Nephron progenitor cell (in vitro differentiated cells): ENCODE results near the gene KDM1A.
"Not testable (repeated sequence)": the region's sequence is repeated elsewhere in the genome, so short reads cannot be mapped to it uniquely, and the experiment has no call there.

ENCODE experiments used
- DNase-seq: peaks from one replicate; pipeline ENCODE4 v3.0.0; 2021
- H3K27ac Mint-ChIP-seq: 2 replicates; pipeline ENCODE4 v1.8.0; 2021; ENCODE audit warnings: mild to moderate bottlenecking, moderate library complexity, mixed read lengths
- H3K27me3 Mint-ChIP-seq: 2 replicates; pipeline ENCODE4 v1.8.0; 2021; ENCODE audit warnings: mild to moderate bottlenecking, low read depth, mixed read lengths; ENCODE audit not compliant: poor library complexity
- H3K36me3 Mint-ChIP-seq: 2 replicates; pipeline ENCODE4 v1.8.0; 2021; ENCODE audit warnings: low read depth, mixed read lengths
- H3K4me1 Mint-ChIP-seq: 2 replicates; pipeline ENCODE4 v1.8.0; 2021; ENCODE audit warnings: mixed read lengths
- H3K4me3 Mint-ChIP-seq: 2 replicates; pipeline ENCODE4 v1.8.0; 2021; ENCODE audit warnings: mild to moderate bottlenecking, moderate library complexity, mixed read lengths
- H3K9me3 Mint-ChIP-seq: 2 replicates; pipeline ENCODE4 v1.8.0; 2021; ENCODE audit warnings: mild to moderate bottlenecking, moderate library complexity, mixed read lengths
- CTCF ChIP-seq: fragments of 200-600 bp; sonication (generic); IDR thresholded peaks from 2 replicates; pipeline ENCODE4 v1.5.0; 2021; ENCODE audit warnings: antibody characterized with exemption

The KDM1A gene

DNA sequence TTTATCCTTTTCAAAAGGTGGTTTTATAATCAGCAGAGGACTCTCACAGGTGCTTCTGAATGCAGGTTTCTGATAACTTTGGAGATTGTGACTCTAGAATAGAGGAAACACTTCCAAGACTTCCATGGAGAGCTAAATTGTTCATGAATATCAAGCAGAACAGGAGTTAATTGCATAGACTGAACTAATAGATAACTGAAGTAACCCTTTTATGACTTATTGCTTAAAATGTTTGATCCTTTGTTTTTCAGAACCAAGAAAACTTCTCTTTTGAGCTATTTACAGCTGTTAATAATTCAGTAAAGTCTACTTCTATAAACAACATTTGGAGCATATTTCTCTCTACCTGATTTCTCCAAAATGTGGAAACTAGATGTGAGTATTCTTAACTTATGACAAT lies 23.5 kb upstream of the KDM1A start:
- no peak overlapping the region for H3K4me3 Mint-ChIP-seq
- no peaks in the 10 kb centered on the region for H3K27me3 Mint-ChIP-seq
- TF ChIP-seq CTCF: no peak
- no peak overlapping the region for H3K27ac Mint-ChIP-seq
- H3K9me3 Mint-ChIP-seq: peaks cover 37% of the 10 kb centered on the region
- peaks cover 4% of the 10 kb centered on the region for H3K36me3 Mint-ChIP-seq
- no peak for DNase-seq
- no peaks in the 10 kb centered on the region for H3K4me1 Mint-ChIP-seq

GRCh38 chr1:22997528-22997927 lies 21.7 kb upstream of the KDM1A start:
- not testable (repeated sequence) for H3K4me1 Mint-ChIP-seq, H3K27me3 Mint-ChIP-seq, DNase-seq, H3K4me3 Mint-ChIP-seq, H3K27ac Mint-ChIP-seq, H3K36me3 Mint-ChIP-seq
- H3K9me3 Mint-ChIP-seq: peaks cover 29% of the 10 kb centered on the region

- H3K27me3 Mint-ChIP-seq, DNase-seq, H3K27ac Mint-ChIP-seq, H3K36me3 Mint-ChIP-seq, H3K4me1 Mint-ChIP-seq, H3K9me3 Mint-ChIP-seq, H3K4me3 Mint-ChIP-seq: not testable (repeated sequence)
Observed at GRCh38 chr1:23000133-23000532, 19.1 kb upstream of the KDM1A start.

DNA sequence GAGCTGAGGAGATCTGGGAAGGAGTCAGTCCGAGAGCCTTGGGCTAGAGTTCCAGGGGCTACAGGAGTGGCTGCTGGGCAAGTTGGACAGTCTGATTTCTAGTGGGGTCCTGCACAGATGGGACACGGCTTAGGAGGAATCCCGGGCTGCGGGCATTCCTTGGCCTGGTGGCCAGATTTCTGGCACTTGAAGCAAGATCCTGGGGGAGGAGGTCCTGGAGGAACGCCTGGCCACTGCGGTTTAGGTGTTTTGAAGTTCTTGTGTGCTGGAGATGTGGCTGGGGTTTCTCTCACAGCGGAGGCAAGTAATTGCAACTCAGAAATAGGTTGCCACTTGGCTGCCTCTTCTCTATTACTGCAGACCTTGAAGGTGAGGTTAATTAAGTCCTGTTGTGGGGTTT lies 17.1 kb upstream of the KDM1A start:
- H3K36me3 Mint-ChIP-seq, H3K4me3 Mint-ChIP-seq, H3K4me1 Mint-ChIP-seq, H3K27ac Mint-ChIP-seq, DNase-seq, H3K9me3 Mint-ChIP-seq: not testable (repeated sequence)
- H3K27me3 Mint-ChIP-seq: peaks cover 12% of the 10 kb centered on the region

GRCh38 chr1:23004112-23004511 lies 15.2 kb upstream of the KDM1A start:
- H3K36me3 Mint-ChIP-seq: no peaks in the 10 kb centered on the region
- no peaks in the 10 kb centered on the region for H3K4me1 Mint-ChIP-seq
- no peak for TF ChIP-seq CTCF
- no peak overlapping the region for H3K4me3 Mint-ChIP-seq
- H3K27me3 Mint-ChIP-seq: peaks cover 12% of the 10 kb centered on the region
- DNase-seq: no peak
- H3K9me3 Mint-ChIP-seq: peaks cover 4% of the 10 kb centered on the region
- no peak overlapping the region for H3K27ac Mint-ChIP-seq

DNA sequence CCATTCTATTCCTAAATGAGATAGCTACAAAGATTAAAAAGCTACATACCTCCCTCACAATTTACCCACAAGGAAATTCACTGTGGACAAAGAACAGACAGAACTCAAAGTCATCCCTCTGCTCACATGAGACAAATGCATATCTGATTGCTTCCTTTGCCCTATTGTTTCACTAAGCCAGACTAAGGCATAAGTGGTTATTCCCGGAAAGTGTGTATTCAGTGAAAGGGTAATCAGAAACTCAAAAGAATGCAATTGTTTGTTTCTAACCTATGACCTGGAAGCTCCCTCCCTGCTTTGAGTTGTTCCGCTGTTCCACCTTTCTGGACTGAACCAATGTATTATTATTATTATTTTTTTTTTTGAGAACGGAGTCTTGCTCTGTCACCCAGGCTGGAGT lies 14.5 kb upstream of the KDM1A start:
- not testable (repeated sequence) for H3K9me3 Mint-ChIP-seq, H3K27ac Mint-ChIP-seq, H3K4me3 Mint-ChIP-seq, H3K36me3 Mint-ChIP-seq, DNase-seq, H3K4me1 Mint-ChIP-seq
- H3K27me3 Mint-ChIP-seq: peaks cover 12% of the 10 kb centered on the region

GRCh38 chr1:23007106-23007505 lies 12.2 kb upstream of the KDM1A start:
- Mint-ChIP-seq H3K4me1 (no peaks in the 10 kb centered on the region), H3K36me3 (no peaks in the 10 kb centered on the region), H3K9me3 (peaks cover 4% of the 10 kb centered on the region), H3K27me3 (peaks cover 12% of the 10 kb centered on the region), H3K27ac (no peak overlapping the region), H3K4me3 (no peak overlapping the region)
- TF ChIP-seq CTCF: no peak
- DNase-seq: no peak

GRCh38 chr1:23008901-23009300 lies 10.4 kb upstream of the KDM1A start:
- H3K27me3 Mint-ChIP-seq: peaks cover 8% of the 10 kb centered on the region
- TF ChIP-seq CTCF: no peak
- no peak for DNase-seq
- H3K9me3 Mint-ChIP-seq: peaks cover 4% of the 10 kb centered on the region
- no peak overlapping the region for H3K4me3 Mint-ChIP-seq
- H3K4me1 Mint-ChIP-seq: peaks cover 6% of the 10 kb centered on the region
- no peak overlapping the region for H3K27ac Mint-ChIP-seq
- no peaks in the 10 kb centered on the region for H3K36me3 Mint-ChIP-seq

DNA sequence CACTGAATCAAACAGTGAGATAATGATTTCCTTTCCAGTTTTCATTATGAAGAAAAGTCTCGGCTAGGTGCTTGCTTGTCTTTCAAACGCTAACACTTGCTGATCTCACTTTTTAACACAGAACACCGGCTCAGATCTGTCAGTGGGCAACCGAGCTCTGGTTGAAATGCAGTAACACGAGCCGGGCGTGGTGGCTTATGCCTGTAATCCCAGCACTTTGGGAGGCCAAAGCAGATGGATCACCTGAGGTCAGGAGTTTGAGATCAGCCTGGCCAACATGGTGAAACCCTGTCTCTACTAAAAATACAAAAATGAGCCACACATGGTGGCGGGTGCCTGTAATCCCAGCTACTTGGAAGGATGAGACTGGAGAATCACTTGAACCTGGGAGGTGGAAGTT lies 9.2 kb upstream of the KDM1A start:
- H3K27ac Mint-ChIP-seq, H3K4me1 Mint-ChIP-seq, H3K36me3 Mint-ChIP-seq, H3K9me3 Mint-ChIP-seq, H3K27me3 Mint-ChIP-seq, DNase-seq, H3K4me3 Mint-ChIP-seq: not testable (repeated sequence)
